Heart right ventricle (tissue), 16 donors: ENCODE results near the gene XYLB. TPM values are rescaled to one million over a fixed set of nuclear protein-coding genes. Genes with fewer than 3 reads are reported as not detected.

Experiments
- ATAC-seq, 8 donors: fragments of 200-7000 bp; cut with Tn5 transposase; one replicate each; pipeline ENCODE4 v1.9.1; 2020; ENCODE audit warnings: mild to moderate bottlenecking in 8 of 8, moderate library complexity in 8 of 8, moderate number of reproducible peaks in 1 of 8
- DNase-seq, 2 donors: peaks; one replicate each; pipeline ENCODE4 v3.0.0-alpha.2; 2020
- H3K27ac ChIP-seq, 10 donors: fragments of 200-600 bp; sonication (generic) in 2 of 10; one replicate each; pipeline versions ENCODE4 v1.5.0 to v1.8.0; 2020 to 2022; ENCODE audit warnings: mild to moderate bottlenecking in 3 of 10
- H3K27me3 ChIP-seq, 7 donors: fragments of 200-600 bp; one replicate each; pipeline ENCODE4 v1.8.0; 2021 to 2022; ENCODE audit warnings: mild to moderate bottlenecking in 2 of 7
- H3K36me3 ChIP-seq, 9 donors: fragments of 200-600 bp; sonication (generic) in 1 of 9; one replicate each; pipeline versions ENCODE4 v1.5.0 to v1.8.0; 2020 to 2022; ENCODE audit warnings: mild to moderate bottlenecking in 2 of 9
- H3K4me1 ChIP-seq, 9 donors: fragments of 200-600 bp; sonication (generic) in 1 of 9; one replicate each; pipeline versions ENCODE4 v1.5.0 to v1.8.0; 2020 to 2022; ENCODE audit warnings: mild to moderate bottlenecking in 4 of 9
- H3K4me3 ChIP-seq, 10 donors: fragments of 200-600 bp; sonication (generic) in 2 of 10; one replicate each; pipeline versions ENCODE4 v1.5.0 to v1.8.0; 2020 to 2022; ENCODE audit warnings: mild to moderate bottlenecking in 7 of 10, moderate library complexity in 2 of 10
- H3K9me3 ChIP-seq, 11 donors: fragments of 200-600 bp in 10 of 11; sonication (generic) in 2 of 11; one replicate each; pipeline versions ENCODE4 v1.5.0 to v1.8.0; 2013 to 2022; ENCODE audit warnings: mild to moderate bottlenecking in 2 of 11, control low read depth in 1 of 11, moderate library complexity in 1 of 11
- WGBS, 2 donors: extraction: QIAGEN DNeasy Blood & Tissue Kit; methylation state at CpG; one replicate each; pipeline ENCODE4 v1.1.7; 2013; ENCODE audit warnings: inconsistent platforms in 1 of 2; 5-methylcytosine and 5-hydroxymethylcytosine counted together
- intact Hi-C, 10 donors: fragments of 100-400 bp; cut with DNase I; formaldehyde crosslinking; loops; one replicate each; pipeline versions ENCODE4 v1.11.1 to v1.14.2; 2022
- polyA plus RNA-seq, 2 donors: library from polyadenylated mRNA; stranded (reverse); fragments of 200-250 nt; gene quantifications; one replicate each; pipeline ENCODE4 v1.2.3, GENCODE V29; 2013
- total RNA-seq, 10 donors: library from RNA; stranded (reverse); fragmentation: NEBNext Ultra II Directional in 3 of 10; extraction: Animal tissue kit (Norgen Biotek cat#: 25700) in 3 of 10; gene quantifications; one replicate each; pipeline versions ENCODE4 v1.2.1 to v1.2.4, GENCODE V29; 2021 to 2023
- TF ChIP-seq, protein P1 (sequence below), 9 donors: fragments of 200-600 bp; sonication (generic) in 2 of 9; IDR thresholded peaks; one replicate each; pipeline versions ENCODE4 v1.5.0 to v1.8.0; 2021 to 2022; ENCODE audit warnings: antibody characterized with exemption in 9 of 9, mild to moderate bottlenecking in 5 of 9, moderate library complexity in 1 of 9
- donor health status: Arrhythmogenic right ventricular cardiomyopathy.
- donor health status: ischemic (EF 13 %, LVEDD 7.1; RV severe dilation, severe dysfunction).
- donor health status: healthy with polysubstance abuse.
- donor health status: DM: no; HTN: yes; CAD: no.
- donor health status: DM: no; HTN: no; CAD: no.
- donor health status: ischemic (EF 25% LVEDD 6.9; RV normal size, moderate dysfunction).
- donor health status: ischemic (EF 25% LVEDD 5.7; RV mildly dilated, moderate dysfunction).
- donor health status: healthy.
- donor health status: DM: yes; HTN: yes; CAD: no.
- donor health status: Ischemic cardiomyopathy.
- donor health status: ischemic (EF 35%, LVEDD 5.7; RV mildly dilated, moderate dysfunction).
- donor health status: nonischemic (EF 11% LVEDD 7.7; RV severe dilation, severe dysfunction).
- donor health status: DM: yes; HTN: yes; CAD: no.
- donor health status: PGD.
- donor health status: ischemic (EF 29% LVEDD 5.4; RV normal size, mild dysfunction).
- donor health status: nonischemic (EF 23%, LVEDD 6.1; RV moderate dilation, normal function).

The XYLB gene
- total and polyA plus RNA-seq, 12 donors: 0.22 to 1.7 (median 0.67) TPM

DNA sequence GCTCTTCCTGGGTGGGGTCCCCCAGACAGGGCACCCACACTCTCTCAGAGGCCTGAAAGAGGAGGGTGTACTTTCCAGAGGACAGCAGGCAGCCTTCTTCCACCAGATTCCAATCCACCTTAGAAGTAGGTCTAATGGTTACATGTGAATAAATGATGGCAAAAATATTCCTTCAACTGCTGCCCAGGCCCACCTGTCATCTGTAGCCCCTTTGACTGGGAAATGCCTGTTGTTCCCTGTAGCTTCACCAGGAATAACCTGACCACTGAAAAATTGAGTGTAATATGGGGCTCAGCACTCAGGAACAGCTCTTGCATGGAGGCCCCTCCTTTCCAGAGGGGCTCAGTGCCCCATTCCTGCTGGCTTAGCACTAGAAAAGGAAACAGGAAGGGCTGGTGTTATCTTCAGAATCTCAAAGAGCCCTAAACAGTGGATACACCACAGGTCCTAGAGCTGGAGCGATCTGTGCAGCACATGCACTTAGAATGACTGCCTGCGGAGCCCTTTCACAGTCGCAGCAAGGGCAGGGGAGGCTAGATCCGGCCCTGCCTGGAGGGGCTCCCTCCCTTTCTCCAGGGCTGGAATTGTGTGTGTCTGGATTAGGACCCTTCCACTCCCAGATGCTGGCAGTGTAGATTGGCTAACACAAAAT is 32.3 kb upstream of the XYLB start:
- Histone ChIP-seq H3K9me3 (no peaks in the 10 kb centered on the region), H3K27me3 (no peaks in the 10 kb centered on the region), H3K36me3 (no peaks in the 10 kb centered on the region), H3K4me1 (peaks cover 0 to 10% (median 0%) of the 10 kb centered on the region in 9 donors), H3K27ac (no peak overlapping the region), H3K4me3 (no peak overlapping the region)
- TF ChIP-seq, protein P1, sequence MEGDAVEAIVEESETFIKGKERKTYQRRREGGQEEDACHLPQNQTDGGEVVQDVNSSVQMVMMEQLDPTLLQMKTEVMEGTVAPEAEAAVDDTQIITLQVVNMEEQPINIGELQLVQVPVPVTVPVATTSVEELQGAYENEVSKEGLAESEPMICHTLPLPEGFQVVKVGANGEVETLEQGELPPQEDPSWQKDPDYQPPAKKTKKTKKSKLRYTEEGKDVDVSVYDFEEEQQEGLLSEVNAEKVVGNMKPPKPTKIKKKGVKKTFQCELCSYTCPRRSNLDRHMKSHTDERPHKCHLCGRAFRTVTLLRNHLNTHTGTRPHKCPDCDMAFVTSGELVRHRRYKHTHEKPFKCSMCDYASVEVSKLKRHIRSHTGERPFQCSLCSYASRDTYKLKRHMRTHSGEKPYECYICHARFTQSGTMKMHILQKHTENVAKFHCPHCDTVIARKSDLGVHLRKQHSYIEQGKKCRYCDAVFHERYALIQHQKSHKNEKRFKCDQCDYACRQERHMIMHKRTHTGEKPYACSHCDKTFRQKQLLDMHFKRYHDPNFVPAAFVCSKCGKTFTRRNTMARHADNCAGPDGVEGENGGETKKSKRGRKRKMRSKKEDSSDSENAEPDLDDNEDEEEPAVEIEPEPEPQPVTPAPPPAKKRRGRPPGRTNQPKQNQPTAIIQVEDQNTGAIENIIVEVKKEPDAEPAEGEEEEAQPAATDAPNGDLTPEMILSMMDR (IDR thresholded peaks at IDR 0.05): no peak
- ATAC-seq (no peak), DNase-seq (no peak)
- intact Hi-C loops: no loop called here
- 37 to 53% methylated on average over 4 of the region's 4 CpGs for WGBS, 2 donors

DNA sequence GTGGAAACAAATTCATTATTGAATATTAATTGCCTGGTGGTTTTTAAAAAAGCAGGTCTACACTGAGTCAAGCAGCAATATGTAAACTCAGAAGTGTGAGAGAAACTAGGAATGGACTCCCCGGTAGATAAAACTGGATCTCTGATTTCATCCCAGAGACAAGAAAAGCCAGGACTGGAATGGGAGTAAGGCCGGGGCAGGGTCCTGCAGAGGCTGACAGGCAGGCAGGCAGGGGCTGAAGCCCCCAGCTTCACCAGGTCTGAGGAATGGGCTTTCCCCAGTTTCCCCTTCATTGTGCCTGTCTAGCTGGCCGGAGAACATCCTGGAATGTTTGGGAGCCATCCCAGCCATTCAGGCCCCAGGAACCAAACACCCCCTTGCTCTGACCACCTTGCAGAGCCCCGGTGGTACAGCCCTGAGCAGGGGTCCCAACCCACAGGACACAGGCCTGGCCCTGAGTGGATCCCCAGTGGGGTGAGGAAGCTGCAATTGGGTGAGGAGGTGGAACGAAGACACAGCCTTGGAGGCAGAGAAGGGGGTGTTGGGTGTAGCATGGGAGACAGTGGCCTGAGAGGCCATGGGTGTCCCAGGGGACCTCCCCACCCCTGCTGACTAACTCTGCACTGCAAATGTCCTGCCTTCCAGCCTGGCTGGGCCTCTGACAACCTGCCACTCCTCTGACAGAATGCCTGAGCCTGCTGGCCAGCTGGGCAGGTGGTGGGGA is 31.7 kb upstream of the XYLB start:
- TF ChIP-seq, protein P1 (IDR thresholded peaks at IDR 0.05): no peak
- ATAC-seq (no peak), DNase-seq (no peak)
- H3K9me3 ChIP-seq: no peaks in the 10 kb centered on the region
- no peaks in the 10 kb centered on the region for H3K36me3 ChIP-seq
- no peak overlapping the region for H3K4me3 ChIP-seq
- 70 to 76% methylated on average over 5 of the region's 5 CpGs for WGBS, 2 donors
- H3K27ac ChIP-seq: no peak overlapping the region
- H3K4me1 ChIP-seq: peaks cover 0 to 10% (median 0%) of the 10 kb centered on the region in 9 donors
- no peaks in the 10 kb centered on the region for H3K27me3 ChIP-seq
- intact Hi-C loops: no loop called here

DNA sequence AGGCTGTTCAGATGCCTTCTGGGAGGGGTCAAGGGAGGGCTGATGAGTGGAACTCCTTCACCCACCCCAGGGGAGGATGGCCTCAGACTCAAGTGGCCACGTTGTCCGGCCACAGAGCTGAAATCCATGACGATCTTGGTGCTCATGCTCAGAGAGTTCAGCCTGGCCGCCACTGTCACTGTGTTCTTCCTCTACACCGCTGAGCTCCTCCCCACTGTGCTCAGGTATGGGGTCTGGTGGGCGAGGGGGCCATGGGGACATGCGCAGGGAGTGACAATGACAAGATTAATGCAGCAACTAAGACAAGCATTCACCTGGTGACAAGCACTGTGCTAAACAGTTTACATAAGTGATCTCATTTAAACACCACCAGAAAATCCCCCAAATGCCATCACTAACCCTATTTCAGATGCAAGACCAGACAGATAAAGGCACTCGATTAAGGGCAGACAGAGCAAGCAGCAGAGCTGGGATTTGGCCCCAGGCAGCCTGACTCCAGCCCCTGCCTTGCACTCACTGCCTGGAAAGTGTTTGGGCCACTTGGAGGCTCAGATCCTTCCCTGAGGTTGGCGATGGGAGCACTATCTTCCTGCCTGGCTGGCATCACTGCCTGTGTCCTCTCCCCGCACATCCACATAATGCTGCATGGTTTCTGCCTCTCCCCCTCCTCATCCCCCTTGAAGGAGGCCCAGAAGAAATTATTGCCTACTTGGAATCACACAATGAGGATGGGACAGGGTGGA is 30.9 kb upstream of the XYLB start:
- H3K4me1 ChIP-seq: peaks cover 0 to 9% (median 0%) of the 10 kb centered on the region in 9 donors
- H3K27me3 ChIP-seq: no peaks in the 10 kb centered on the region
- ATAC-seq (no peak), DNase-seq (no peak)
- no peaks in the 10 kb centered on the region for H3K36me3 ChIP-seq
- peaks cover 0 to 2% (median 0%) of the 10 kb centered on the region in 11 donors for H3K9me3 ChIP-seq
- no peak overlapping the region for H3K27ac ChIP-seq
- no peak overlapping the region for H3K4me3 ChIP-seq
- intact Hi-C loops: no loop called here
- TF ChIP-seq, protein P1 (IDR thresholded peaks at IDR 0.05): no peak
- WGBS, 2 donors: 85 to 87% methylated on average over 10 of the region's 10 CpGs

DNA sequence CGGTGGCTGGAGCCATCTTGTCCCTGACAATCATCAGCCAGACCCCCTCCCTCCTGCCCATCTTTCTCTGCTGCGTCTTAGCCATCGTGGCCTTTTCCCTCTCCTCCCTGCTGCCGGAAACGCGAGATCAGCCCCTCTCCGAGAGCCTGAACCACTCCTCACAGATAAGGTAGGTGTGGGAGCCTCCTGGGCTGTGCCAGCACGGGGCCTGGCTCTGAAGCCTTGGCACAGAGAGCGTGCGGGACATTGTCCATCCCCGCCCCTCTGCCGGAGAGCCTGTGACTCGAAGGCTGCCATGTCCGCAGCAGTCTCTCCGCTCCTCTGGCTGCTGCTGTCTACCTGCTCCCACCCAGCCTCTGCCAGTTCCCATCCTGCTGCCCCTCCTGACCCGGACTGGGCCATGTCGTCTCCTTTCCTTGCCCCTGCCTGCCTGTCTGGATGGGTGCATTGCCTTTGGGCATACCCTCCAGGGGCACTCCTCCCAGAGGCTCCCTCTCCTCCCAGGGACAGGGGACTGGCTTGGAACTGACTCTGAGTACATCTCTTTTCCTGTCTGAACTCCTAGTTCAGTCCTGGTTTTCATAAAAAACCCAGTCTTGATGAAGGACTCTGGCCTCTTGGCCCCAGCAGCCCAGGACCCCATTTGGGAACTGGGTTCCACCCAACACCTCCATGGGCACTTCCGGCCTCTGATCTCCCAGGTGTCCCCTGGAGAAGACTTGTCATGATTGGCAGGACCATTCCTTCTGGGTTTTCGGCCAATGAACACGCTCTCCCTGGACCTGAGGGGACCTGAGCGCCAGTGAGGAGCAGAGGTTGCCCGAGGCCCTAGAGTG is 30.0 kb upstream of the XYLB start:
- DNase-seq: no peak
- Histone ChIP-seq H3K27me3 (no peaks in the 10 kb centered on the region), H3K9me3 (peaks cover 0 to 7% (median 0%) of the 10 kb centered on the region in 11 donors), H3K27ac (no peak overlapping the region), H3K36me3 (no peaks in the 10 kb centered on the region), H3K4me1 (no peaks in the 10 kb centered on the region), H3K4me3 (no peak overlapping the region)
- ATAC-seq: peak in 1 of 8 donors; percentile 38
- TF ChIP-seq, protein P1 (IDR thresholded peaks at IDR 0.05): no peak
- 73 to 76% methylated on average over 22 of the region's 22 CpGs for WGBS, 2 donors
- intact Hi-C loops: no loop called here
